Colonic mucosa (tissue), 4 donors: ENCODE results near the gene NIPAL3. TPM values are rescaled to one million over a fixed set of nuclear protein-coding genes. Genes with fewer than 3 reads are reported as not detected.

Experiments
- DNase-seq: peaks from one replicate; pipeline ENCODE4 v3.0.0-alpha.2; 2020
- H3K27ac ChIP-seq: fragments of 200-600 bp; one replicate; pipeline ENCODE4 v1.8.0; 2021
- H3K27me3 ChIP-seq: fragments of 200-600 bp; one replicate; pipeline ENCODE4 v1.8.0; 2021
- H3K36me3 ChIP-seq: fragments of 200-600 bp; one replicate; pipeline ENCODE4 v1.8.0; 2021
- H3K4me1 ChIP-seq: fragments of 200-600 bp; one replicate; pipeline ENCODE4 v1.8.0; 2021; ENCODE audit warnings: mild to moderate bottlenecking
- H3K4me3 ChIP-seq: fragments of 200-600 bp; one replicate; pipeline ENCODE4 v1.8.0; 2021
- H3K9ac ChIP-seq, 2 donors: one replicate each; pipeline ENCODE4 v1.7.0; 2013; ENCODE audit warnings: control low read depth in 2 of 2, low read depth in 2 of 2, low read length in 2 of 2
- H3K9me3 ChIP-seq: fragments of 200-600 bp; one replicate; pipeline ENCODE4 v1.8.0; 2021
- CTCF ChIP-seq: fragments of 200-600 bp; IDR thresholded peaks from one replicate; pipeline ENCODE4 v1.8.0; 2022; ENCODE audit warnings: antibody characterized with exemption, mild to moderate bottlenecking
- intact Hi-C: fragments of 100-400 bp; cut with DNase I; formaldehyde crosslinking; loops from one replicate; pipeline ENCODE4 v1.14.1; 2022
- total RNA-seq, 2 donors: library from RNA; stranded (reverse); fragmentation: NEBNext Ultra II Directional in 1 of 2; extraction: Animal tissue kit (Norgen Biotek cat#: 25700) in 1 of 2; gene quantifications; one replicate each; pipeline ENCODE4 v1.2.1, GENCODE V29; 2021
- donor health status: healthy.
- donor health status: DM: no; HTN: no; CAD: no.
- donor health status: DM: no; HTN: no; CAD: no.

The NIPAL3 gene
- total RNA-seq, 2 donors from 2014 or later: 41.3 to 45.2 TPM

- intact Hi-C loops: no loop called here
- Histone ChIP-seq H3K9ac (no peak overlapping the region), H3K27me3 (no peaks in the 10 kb centered on the region), H3K36me3 (no peaks in the 10 kb centered on the region), H3K27ac (no peak overlapping the region), H3K4me1 (no peaks in the 10 kb centered on the region), H3K9me3 (no peaks in the 10 kb centered on the region), H3K4me3 (no peak overlapping the region)
- no peak for TF ChIP-seq CTCF
- DNase-seq: no peak
Measured at GRCh38 chr1:24472527-24473251, 57.1 kb downstream of the NIPAL3 start.

- H3K27ac ChIP-seq: no peak overlapping the region
- intact Hi-C loops: no loop called here
Measured at GRCh38 chr1:24474193-24474592, 58.6 kb downstream of the NIPAL3 start.

GRCh38 chr1:24475700-24476099, 60.1 kb downstream of the NIPAL3 start:
- H3K4me3 ChIP-seq: no peak overlapping the region
- no peak for DNase-seq
- no peaks in the 10 kb centered on the region for H3K36me3 ChIP-seq
- no peak overlapping the region for H3K27ac ChIP-seq
- H3K4me1 ChIP-seq: no peaks in the 10 kb centered on the region
- H3K27me3 ChIP-seq: no peaks in the 10 kb centered on the region
- intact Hi-C loops: no loop called here
- H3K9ac ChIP-seq: no peak overlapping the region
- no peak for TF ChIP-seq CTCF
- H3K9me3 ChIP-seq: no peaks in the 10 kb centered on the region

More at GRCh38 chr1:24474193-24474592, 58.6 kb downstream of the NIPAL3 start:
- Histone ChIP-seq H3K4me1 (no peaks in the 10 kb centered on the region), H3K9me3 (no peaks in the 10 kb centered on the region), H3K27me3 (no peaks in the 10 kb centered on the region), H3K9ac (no peak overlapping the region), H3K4me3 (no peak overlapping the region), H3K36me3 (no peaks in the 10 kb centered on the region)
- no peak for TF ChIP-seq CTCF
- no peak for DNase-seq

- DNase-seq: no peak
- Histone ChIP-seq H3K4me1 (no peaks in the 10 kb centered on the region), H3K4me3 (no peak overlapping the region), H3K27me3 (no peaks in the 10 kb centered on the region), H3K9ac (no peak overlapping the region), H3K9me3 (no peaks in the 10 kb centered on the region), H3K27ac (no peak overlapping the region), H3K36me3 (no peaks in the 10 kb centered on the region)
- TF ChIP-seq CTCF: no peak
- intact Hi-C loops: no loop called here
Measured at GRCh38 chr1:24476571-24476970, 61.0 kb downstream of the NIPAL3 start.

- Histone ChIP-seq H3K27ac (no peak overlapping the region), H3K36me3 (no peaks in the 10 kb centered on the region), H3K4me1 (no peaks in the 10 kb centered on the region), H3K27me3 (no peaks in the 10 kb centered on the region), H3K9me3 (no peaks in the 10 kb centered on the region), H3K9ac (no peak overlapping the region), H3K4me3 (no peak overlapping the region)
- no peak for DNase-seq
- no peak for TF ChIP-seq CTCF
- intact Hi-C loops: no loop called here
Measured at GRCh38 chr1:24477309-24477708, 61.7 kb downstream of the NIPAL3 start.
